NT2/D1 (cell line): Measurements from ENCODE around the gene FKBP15.

Experiments
- YY1 ChIP-seq: IDR thresholded peaks from 2 replicates; pipeline ENCODE4 v1.6.1; 2011; ENCODE audit not compliant: insufficient read length, insufficient read depth
- ZNF274 ChIP-seq: IDR thresholded peaks from 2 replicates; pipeline ENCODE4 v1.6.1; 2011; ENCODE audit warnings: mild to moderate bottlenecking, low read depth, low read length

DNA sequence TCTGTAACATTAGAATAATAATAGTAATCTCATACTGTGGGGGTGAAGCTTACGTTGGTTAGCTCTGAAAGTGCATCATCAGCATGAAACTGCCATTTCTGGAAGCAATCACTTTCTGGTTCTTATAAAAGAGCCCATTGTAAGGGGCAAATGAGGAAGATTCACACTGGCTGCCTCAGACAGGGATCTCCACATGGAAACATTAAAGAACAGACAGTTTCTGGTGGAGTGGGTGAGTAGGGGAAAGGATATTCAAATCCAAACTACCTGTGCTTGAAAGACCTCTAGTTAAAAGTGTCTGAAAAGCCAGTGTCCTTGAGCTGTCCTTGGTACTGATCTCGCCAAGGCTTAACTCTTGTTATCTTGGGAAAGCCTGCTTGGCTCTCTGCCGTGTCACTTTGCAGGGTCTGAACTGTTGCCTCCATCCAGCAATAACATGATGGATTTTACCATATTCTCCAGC lies 89.4 kb downstream of the FKBP15 start:
- no peak for TF ChIP-seq ZNF274
- TF ChIP-seq YY1, result no peak
